Glomerular endothelial cell (primary cell): ENCODE results near the gene TCEA2. TPM values are rescaled to one million over a fixed set of nuclear protein-coding genes. Genes with fewer than 3 reads are reported as not detected.

ENCODE experiments used
- DNase-seq: peaks from one replicate; pipeline ENCODE4 v3.0.0-alpha.2; 2011; ENCODE audit warnings: low read depth, low spot score; ENCODE audit errors: extremely low read depth
- total RNA-seq: library from RNA; depleted of rRNA; stranded (reverse); fragments of >200 nt; gene quantifications from 2 replicates; pipeline ENCODE4 v1.2.3, GENCODE V29; 2015

Gene TCEA2
- total RNA-seq, 1 donor from 2014 or later, result 61.0 TPM

GRCh38 chr20:64090165-64090564 is 27.2 kb downstream of the TCEA2 start:
- DNase-seq, result no peak

GRCh38 chr20:64091340-64091739 is 28.3 kb downstream of the TCEA2 start:
- DNase-seq, result no peak

- no peak for DNase-seq
Measured at GRCh38 chr20:64091770-64092169, 28.8 kb downstream of the TCEA2 start.

GRCh38 chr20:64092258-64093012 is 29.4 kb downstream of the TCEA2 start:
- no peak for DNase-seq

- no peak for DNase-seq
Measured at GRCh38 chr20:64093013-64093503, 30.1 kb downstream of the TCEA2 start.

- DNase-seq, result no peak
Measured at GRCh38 chr20:64095455-64095854, 32.5 kb downstream of the TCEA2 start.

- no peak for DNase-seq
Measured at GRCh38 chr20:64095927-64096326, 32.9 kb downstream of the TCEA2 start.

- DNase-seq, result no peak
Measured at GRCh38 chr20:64096535-64096934, 33.5 kb downstream of the TCEA2 start.

GRCh38 chr20:64098471-64099013 is 35.5 kb downstream of the TCEA2 start:
- DNase-seq, result no peak

- DNase-seq, result no peak
Measured at GRCh38 chr20:64099086-64099786, 36.2 kb downstream of the TCEA2 start.

- no peak for DNase-seq
Measured at GRCh38 chr20:64099880-64100565, 37.0 kb downstream of the TCEA2 start.

- no peak for DNase-seq
Measured at GRCh38 chr20:64100566-64100888, 37.5 kb downstream of the TCEA2 start.

GRCh38 chr20:64100946-64101688 is 38.1 kb downstream of the TCEA2 start:
- DNase-seq, result no peak

- no peak for DNase-seq
Measured at GRCh38 chr20:64101731-64102621, 39.0 kb downstream of the TCEA2 start.

GRCh38 chr20:64102647-64103354 is 39.8 kb downstream of the TCEA2 start:
- DNase-seq, result no peak

GRCh38 chr20:64103871-64104666 is 41.1 kb downstream of the TCEA2 start:
- no peak for DNase-seq

- DNase-seq, result no peak
Measured at GRCh38 chr20:64104667-64105451, 41.9 kb downstream of the TCEA2 start.
